ENCODE results near the gene ANO2. TPM values are rescaled to one million over a fixed set of nuclear protein-coding genes. Genes with fewer than 3 reads are reported as not detected.
A peak's percentile ranks its signal among the peaks of the same experiment; 100 is the strongest.

ANO2 gene
- total RNA-seq, 1 donor from 2014 or later: 20.1 TPM

GRCh38 chr12:5796959-5797225 is 148.2 kb downstream of the ANO2 start:
- Histone ChIP-seq H3K36me3 (no peaks in the 10 kb centered on the region), H3K27me3 (no peaks in the 10 kb centered on the region), H3K4me3 (no peak overlapping the region), H3K27ac (no peak overlapping the region), H3K4me1 (no peaks in the 10 kb centered on the region), H3K9me3 (no peaks in the 10 kb centered on the region)
- DNase-seq (ENCODE audit: low spot score in 2 of 2): no peak
- no peak for TF ChIP-seq CTCF (IDR thresholded peaks at IDR 0.05)
- intact Hi-C loops (cut with DNase I): loop anchor here (2.0 kb wide), 1 partner anchor 368 kb away; no protein-coding TSS in a partner anchor

- Histone ChIP-seq H3K27me3 (no peaks in the 10 kb centered on the region), H3K9me3 (no peaks in the 10 kb centered on the region), H3K36me3 (no peaks in the 10 kb centered on the region), H3K4me3 (no peak overlapping the region), H3K27ac (no peak overlapping the region), H3K4me1 (no peaks in the 10 kb centered on the region)
- intact Hi-C loops (cut with DNase I): loop anchor here (2.0 kb wide), 1 partner anchor 368 kb away; no protein-coding TSS in a partner anchor
- no peak for DNase-seq (ENCODE audit: low spot score in 2 of 2)
- peak; percentile 33 to 56 (median 49) for TF ChIP-seq CTCF (IDR thresholded peaks at IDR 0.05)
These were observed 148.7 kb downstream of the ANO2 start for GRCh38 chr12:5796171-5796958.

DNA sequence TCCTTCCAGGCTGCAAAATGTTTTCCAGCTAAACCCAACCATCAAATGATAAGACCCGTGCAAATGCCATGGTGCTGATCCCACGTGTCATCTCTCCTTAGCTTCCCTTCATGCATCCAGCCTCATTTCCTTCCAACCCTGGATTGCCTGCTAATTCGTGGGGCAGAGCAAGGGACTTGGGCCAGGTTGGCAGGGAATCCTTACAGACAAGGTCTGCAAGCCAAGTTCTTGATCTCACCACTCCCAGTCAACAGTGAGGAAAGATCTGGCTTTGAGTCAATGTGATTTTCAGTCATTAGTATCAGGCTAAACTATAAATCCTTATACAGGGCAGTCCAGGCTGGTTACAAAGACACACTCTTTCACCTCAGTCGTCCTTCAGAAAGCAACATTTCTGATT is 150.9 kb downstream of the ANO2 start:
- no peak overlapping the region for H3K27ac ChIP-seq
- intact Hi-C loops (cut with DNase I): no loop called here
- H3K9me3 ChIP-seq: no peaks in the 10 kb centered on the region
- H3K36me3 ChIP-seq: no peaks in the 10 kb centered on the region
- H3K4me1 ChIP-seq: no peaks in the 10 kb centered on the region
- H3K4me3 ChIP-seq: no peak overlapping the region
- DNase-seq (ENCODE audit: low spot score in 2 of 2): no peak
- H3K27me3 ChIP-seq: no peaks in the 10 kb centered on the region
- no peak for TF ChIP-seq CTCF (IDR thresholded peaks at IDR 0.05)

- DNase-seq (ENCODE audit: low spot score in 2 of 2): no peak
- Histone ChIP-seq H3K27ac (no peak overlapping the region), H3K4me1 (no peaks in the 10 kb centered on the region), H3K9me3 (no peaks in the 10 kb centered on the region), H3K27me3 (no peaks in the 10 kb centered on the region), H3K36me3 (no peaks in the 10 kb centered on the region), H3K4me3 (no peak overlapping the region)
- no peak for TF ChIP-seq CTCF (IDR thresholded peaks at IDR 0.05)
- intact Hi-C loops (cut with DNase I): no loop called here
These were observed 152.7 kb downstream of the ANO2 start for GRCh38 chr12:5792343-5792742.

- no peak overlapping the region for H3K27ac ChIP-seq
- H3K36me3 ChIP-seq: no peaks in the 10 kb centered on the region
- H3K4me3 ChIP-seq: no peak overlapping the region
- TF ChIP-seq CTCF (IDR thresholded peaks at IDR 0.05): no peak
- intact Hi-C loops (cut with DNase I): no loop called here
- DNase-seq (ENCODE audit: low spot score in 2 of 2): no peak
- no peaks in the 10 kb centered on the region for H3K9me3 ChIP-seq
- H3K4me1 ChIP-seq: no peaks in the 10 kb centered on the region
- no peaks in the 10 kb centered on the region for H3K27me3 ChIP-seq
These were observed 155.5 kb downstream of the ANO2 start for GRCh38 chr12:5789469-5789968.

Data from ascending aorta (tissue), 2 donors.